Amniotic stem cell (primary cell): ENCODE results near the gene ZFP64.
"Not testable (repeated sequence)": the region's sequence is repeated elsewhere in the genome, so short reads cannot be mapped to it uniquely, and the experiment has no call there.

ENCODE experiments used
- DNase-seq: peaks from one replicate; lab custom pipeline; 2025; lab: John Stamatoyannopoulos, UW

ZFP64 gene

GRCh38 chr20:52204136-52204535, 12.6 kb upstream of the ZFP64 start:
- no peak for DNase-seq

GRCh38 chr20:52201395-52201794, 9.8 kb upstream of the ZFP64 start:
- no peak for DNase-seq

GRCh38 chr20:52200870-52201269, 9.3 kb upstream of the ZFP64 start:
- no peak for DNase-seq

GRCh38 chr20:52196845-52197244, 5.3 kb upstream of the ZFP64 start:
- DNase-seq = no peak

- no peak for DNase-seq
Measured at GRCh38 chr20:52193886-52194545, 2.4 kb upstream of the ZFP64 start.

- DNase-seq = no peak
Measured at GRCh38 chr20:52193133-52193532, 1.6 kb upstream of the ZFP64 start.

GRCh38 chr20:52192719-52193007, 1.1 kb upstream of the ZFP64 start:
- not testable (repeated sequence) for DNase-seq

- no peak for DNase-seq
Measured at GRCh38 chr20:52191916-52192718, 538 bp upstream of the ZFP64 start.

- DNase-seq = no peak
Measured at GRCh38 chr20:52190437-52191131, 995 bp downstream of the ZFP64 start.

GRCh38 chr20:52181766-52182165, 9.8 kb downstream of the ZFP64 start:
- no peak for DNase-seq

- no peak for DNase-seq
Measured at GRCh38 chr20:52180180-52180840, 11.3 kb downstream of the ZFP64 start.

GRCh38 chr20:52179331-52180179, 12.0 kb downstream of the ZFP64 start:
- no peak for DNase-seq

GRCh38 chr20:52178691-52179090, 12.9 kb downstream of the ZFP64 start:
- DNase-seq = no peak

- DNase-seq = no peak
Measured at GRCh38 chr20:52175840-52176239, 15.7 kb downstream of the ZFP64 start.

- no peak for DNase-seq
Measured at GRCh38 chr20:52172392-52173047, 19.1 kb downstream of the ZFP64 start.

- DNase-seq = no peak
Measured at GRCh38 chr20:52171025-52171424, 20.6 kb downstream of the ZFP64 start.

- no peak for DNase-seq
Measured at GRCh38 chr20:52168116-52168515, 23.5 kb downstream of the ZFP64 start.

GRCh38 chr20:52167232-52167840, 24.2 kb downstream of the ZFP64 start:
- no peak for DNase-seq

GRCh38 chr20:52166150-52166549, 25.4 kb downstream of the ZFP64 start:
- no peak for DNase-seq

- no peak for DNase-seq
Measured at GRCh38 chr20:52160621-52161204, 30.9 kb downstream of the ZFP64 start.
